Activated CD4-positive, alpha-beta T cell treated with anti-CD3 and anti-CD28 coated beads for 36 hours (primary cell): ENCODE measurements around the gene KLF14. TPM values are rescaled to one million over a fixed set of nuclear protein-coding genes. Genes with fewer than 3 reads are reported as not detected.
A peak's percentile ranks its signal among the peaks of the same experiment; 100 is the strongest.
"Not testable (repeated sequence)": the region's sequence is repeated elsewhere in the genome, so short reads cannot be mapped to it uniquely, and the experiment has no call there.

Experiments
- ATAC-seq: fragments of 200-7000 bp; cut with Tn5 transposase; one replicate; pipeline ENCODE4 v1.10.0; 2021; ENCODE audit warnings: mild to moderate bottlenecking, moderate library complexity
- CTCF ChIA-PET: fragments of 350-600 bp; sonication (Branson Sonifier 250); formaldehyde crosslinking; loops from one replicate; lab custom pipeline; 2021; ENCODE audit warnings: antibody characterized with exemption; lab: Charles Lee
- POLR2A ChIA-PET: fragments of 350-600 bp; sonication (Branson Sonifier 250); formaldehyde crosslinking; loops from one replicate; lab custom pipeline; 2021; ENCODE audit warnings: antibody characterized with exemption, inconsistent platforms; lab: Charles Lee
- DNase-seq: peaks from one replicate; pipeline ENCODE4 v3.0.0-alpha.2; 2020
- H3K27ac Mint-ChIP-seq: one replicate; pipeline ENCODE4 v1.8.0; 2021; ENCODE audit warnings: mixed read lengths
- H3K27me3 Mint-ChIP-seq: one replicate; pipeline ENCODE4 v1.8.0; 2021; ENCODE audit warnings: mixed read lengths
- H3K36me3 Mint-ChIP-seq: one replicate; pipeline ENCODE4 v1.8.0; 2021; ENCODE audit warnings: low read depth, mixed read lengths
- H3K4me1 Mint-ChIP-seq: one replicate; pipeline ENCODE4 v1.8.0; 2021; ENCODE audit warnings: mixed read lengths
- H3K4me3 Mint-ChIP-seq: one replicate; pipeline ENCODE4 v1.8.0; 2021; ENCODE audit warnings: mild to moderate bottlenecking, moderate library complexity, mixed read lengths
- H3K9me3 Mint-ChIP-seq: one replicate; pipeline ENCODE4 v1.8.0; 2021; ENCODE audit warnings: low read depth, mixed read lengths
- intact Hi-C, 2 experiments: fragments of 100-400 bp; cut with DNase I in 1 of 2; cut with micrococcal nuclease in 1 of 2; formaldehyde crosslinking; loops; one replicate each; pipeline versions ENCODE4 v1.14.2 to v1.15.1; 2022 to 2024; cut with DNase I, micrococcal nuclease
- total RNA-seq, 2 experiments: library from RNA; stranded (reverse); gene quantifications; one replicate each; pipeline ENCODE4 v1.2.3, GENCODE V29; 2021

Gene KLF14
- not detected for total RNA-seq

DNA sequence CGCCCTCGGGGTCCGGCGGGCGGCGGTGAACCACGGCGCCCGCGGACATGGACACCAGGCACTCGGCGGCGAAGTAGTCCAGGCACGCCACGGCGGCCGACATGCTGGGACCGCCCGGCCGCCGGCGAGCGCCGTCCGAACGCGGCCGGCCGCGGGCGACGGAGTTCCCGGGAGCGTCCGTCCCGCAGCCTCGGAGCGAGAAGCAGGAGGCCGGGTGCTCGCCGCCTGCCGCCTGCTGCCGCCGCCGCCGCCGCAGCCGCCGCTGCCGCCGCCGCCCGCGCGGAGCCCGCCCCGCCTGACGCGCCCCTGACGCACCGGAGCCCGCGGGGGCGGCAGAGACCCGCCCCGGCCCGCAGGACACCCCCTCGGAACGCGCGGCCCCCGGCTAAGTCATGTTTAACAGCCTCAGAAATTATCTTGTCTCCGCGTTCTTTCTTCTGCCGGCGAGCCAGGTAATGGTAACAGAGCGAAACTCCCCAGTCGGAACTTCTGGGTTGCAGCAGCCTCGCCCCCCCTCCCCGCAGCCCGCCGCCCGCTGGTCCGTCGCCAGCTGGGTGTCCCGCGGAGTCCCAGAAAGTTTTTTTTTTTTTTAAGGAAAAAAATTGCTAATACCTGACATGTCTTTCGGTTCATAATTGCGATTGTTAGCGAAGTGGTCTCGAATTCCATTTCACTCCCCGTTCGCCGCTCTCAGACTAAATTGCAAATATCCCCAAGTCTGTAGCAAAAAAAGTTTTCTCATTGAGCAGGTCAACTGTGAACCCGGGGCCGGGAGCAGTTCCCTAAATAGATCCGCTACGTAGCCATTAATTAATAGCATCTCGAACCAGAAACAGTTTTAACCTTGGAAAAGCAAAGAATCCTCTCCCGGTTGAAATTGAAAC lies at the start of gene KLF14:
KLF14 (minus strand) TSS at position 277 of the 884 bp plus-strand sequence; CDS start at position 103, 174 bp downstream.
- peaks cover 6% of the 10 kb centered on the region for H3K36me3 Mint-ChIP-seq
- ChIA-PET POLR2A (no interaction called here), CTCF (interaction anchor here (0.7 kb wide), 1 partner anchor 529 kb away, joined by 3 read pairs; no protein-coding TSS in a partner anchor)
- H3K27ac Mint-ChIP-seq: no peak within 1 kb of the TSS
- peak within 1 kb of the TSS; percentile 72 for H3K4me3 Mint-ChIP-seq
- peaks cover 8% of the 10 kb centered on the region for H3K4me1 Mint-ChIP-seq
- intact Hi-C loops: loop anchor here in 1 of 2 experiments (1.0 to 10.0 kb wide), 4 partner anchors 66 to 949 kb away; partner anchors contain the start of genes COPG2, KLHDC10 and MEST
- H3K27me3 Mint-ChIP-seq: peaks cover 62% of the 10 kb centered on the region
- DNase-seq: peak; percentile 59
- H3K9me3 Mint-ChIP-seq: peaks cover 7% of the 10 kb centered on the region
- ATAC-seq: peak; percentile 61

- H3K4me3 Mint-ChIP-seq: no peak overlapping the region
- CTCF ChIA-PET: no interaction called here
- intact Hi-C loops: no loop called here
- peaks cover 34% of the 10 kb centered on the region for H3K27me3 Mint-ChIP-seq
- no peaks in the 10 kb centered on the region for H3K4me1 Mint-ChIP-seq
- no peak for ATAC-seq
- H3K27ac Mint-ChIP-seq: no peak overlapping the region
- no peaks in the 10 kb centered on the region for H3K9me3 Mint-ChIP-seq
- no peaks in the 10 kb centered on the region for H3K36me3 Mint-ChIP-seq
- POLR2A ChIA-PET: no interaction called here
- DNase-seq: no peak
These were observed 47.3 kb upstream of the KLF14 start for GRCh38 chr7:130781346-130781745.

GRCh38 chr7:130777426-130777825 lies 43.4 kb upstream of the KLF14 start:
- H3K4me1 Mint-ChIP-seq: no peaks in the 10 kb centered on the region
- DNase-seq (no peak), ATAC-seq (no peak)
- no peak overlapping the region for H3K4me3 Mint-ChIP-seq
- intact Hi-C loops: no loop called here
- H3K27me3 Mint-ChIP-seq: peaks cover 32% of the 10 kb centered on the region
- ChIA-PET POLR2A (no interaction called here), CTCF (interaction anchor here (0.7 kb wide), 1 partner anchor 476 kb away, joined by 3 read pairs; no protein-coding TSS in a partner anchor)
- no peak overlapping the region for H3K27ac Mint-ChIP-seq
- peaks cover 2% of the 10 kb centered on the region for H3K36me3 Mint-ChIP-seq
- peaks cover 2% of the 10 kb centered on the region for H3K9me3 Mint-ChIP-seq

DNA sequence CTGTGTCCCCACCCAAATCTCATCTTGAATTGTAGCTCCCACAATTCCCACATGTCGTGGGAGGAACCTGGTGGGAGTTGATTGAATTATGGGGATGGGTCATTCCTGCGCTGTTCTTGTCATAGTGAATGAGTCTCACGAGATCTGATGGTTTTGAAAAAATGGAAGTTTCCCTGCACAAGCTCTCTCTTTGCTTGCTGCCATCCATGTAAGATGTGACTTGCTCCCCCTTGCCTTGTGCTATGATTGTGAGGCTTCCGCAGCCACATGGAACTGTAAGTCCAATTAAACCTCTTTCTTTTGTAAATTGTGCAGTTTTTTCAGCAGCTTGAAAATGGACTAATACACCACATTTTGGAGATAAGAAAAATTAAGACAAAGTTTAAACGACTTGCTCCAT lies 38.4 kb upstream of the KLF14 start:
- intact Hi-C loops, H3K4me3 Mint-ChIP-seq: not testable (repeated sequence)
- CTCF ChIA-PET: interaction anchor here (1.1 kb wide), 1 partner anchor 14 kb away, joined by 4 read pairs; no protein-coding TSS in a partner anchor

GRCh38 chr7:130768854-130769253 lies 34.8 kb upstream of the KLF14 start:
- POLR2A ChIA-PET: no interaction called here
- Mint-ChIP-seq H3K27ac (no peak overlapping the region), H3K9me3 (peaks cover 26% of the 10 kb centered on the region), H3K4me1 (no peaks in the 10 kb centered on the region), H3K36me3 (peaks cover 4% of the 10 kb centered on the region), H3K27me3 (peaks cover 34% of the 10 kb centered on the region), H3K4me3 (no peak overlapping the region)
- CTCF ChIA-PET: interaction anchor here (1.1 kb wide), 1 partner anchor 69 kb away, joined by 4 read pairs; no protein-coding TSS in a partner anchor
- intact Hi-C loops: no loop called here
- DNase-seq (no peak), ATAC-seq (no peak)

More for the DNA sequence above, 38.4 kb upstream of the KLF14 start:
- ATAC-seq, POLR2A ChIA-PET, H3K27ac Mint-ChIP-seq, H3K4me1 Mint-ChIP-seq, H3K36me3 Mint-ChIP-seq, DNase-seq: not testable (repeated sequence)
- H3K9me3 Mint-ChIP-seq: peaks cover 26% of the 10 kb centered on the region
- H3K27me3 Mint-ChIP-seq: peaks cover 22% of the 10 kb centered on the region

- POLR2A ChIA-PET, H3K9me3 Mint-ChIP-seq, CTCF ChIA-PET, H3K4me3 Mint-ChIP-seq, intact Hi-C loops, H3K4me1 Mint-ChIP-seq, DNase-seq, H3K36me3 Mint-ChIP-seq, ATAC-seq, H3K27ac Mint-ChIP-seq: not testable (repeated sequence)
- peaks cover 25% of the 10 kb centered on the region for H3K27me3 Mint-ChIP-seq
These were observed 30.6 kb upstream of the KLF14 start for GRCh38 chr7:130764569-130764968.

- H3K27ac Mint-ChIP-seq: no peak overlapping the region
- ChIA-PET CTCF (interaction anchor here (0.5 to 2.2 kb wide), 34 partner anchors 10 to 919 kb away, joined by 3 to 26 read pairs (median 4); partner anchors contain the start of genes CPA4, KLHDC10 and TMEM209), POLR2A (interaction anchor here (0.6 kb wide), 1 partner anchor 647 kb away, joined by 8 read pairs; no protein-coding TSS in a partner anchor)
- no peaks in the 10 kb centered on the region for H3K9me3 Mint-ChIP-seq
- H3K4me3 Mint-ChIP-seq: no peak overlapping the region
- intact Hi-C loops: loop anchor here (1.0 to 10.0 kb wide), 7 partner anchors 74 to 696 kb away; no protein-coding TSS in a partner anchor
- H3K4me1 Mint-ChIP-seq: no peaks in the 10 kb centered on the region
- no peak for DNase-seq
- H3K27me3 Mint-ChIP-seq: peaks cover 2% of the 10 kb centered on the region
- H3K36me3 Mint-ChIP-seq: no peaks in the 10 kb centered on the region
- no peak for ATAC-seq
These were observed 24.5 kb upstream of the KLF14 start for GRCh38 chr7:130758429-130759056.

- Mint-ChIP-seq H3K36me3 (no peaks in the 10 kb centered on the region), H3K27me3 (peaks cover 12% of the 10 kb centered on the region), H3K9me3 (no peaks in the 10 kb centered on the region), H3K4me3 (no peak overlapping the region), H3K27ac (no peak overlapping the region), H3K4me1 (no peaks in the 10 kb centered on the region)
- no peak for ATAC-seq
- no peak for DNase-seq
- ChIA-PET POLR2A (no interaction called here), CTCF (interaction anchor here (0.6 to 0.7 kb wide), 3 partner anchors 74 to 423 kb away, joined by 3 read pairs; partner anchors contain the start of gene CPA5)
- intact Hi-C loops: loop anchor here (5.0 to 10.0 kb wide), 3 partner anchors 76 to 272 kb away; no protein-coding TSS in a partner anchor
These were observed 22.3 kb upstream of the KLF14 start for GRCh38 chr7:130756316-130756715.

- no peak for ATAC-seq
These were observed 18.4 kb upstream of the KLF14 start for GRCh38 chr7:130752424-130752823.

DNA sequence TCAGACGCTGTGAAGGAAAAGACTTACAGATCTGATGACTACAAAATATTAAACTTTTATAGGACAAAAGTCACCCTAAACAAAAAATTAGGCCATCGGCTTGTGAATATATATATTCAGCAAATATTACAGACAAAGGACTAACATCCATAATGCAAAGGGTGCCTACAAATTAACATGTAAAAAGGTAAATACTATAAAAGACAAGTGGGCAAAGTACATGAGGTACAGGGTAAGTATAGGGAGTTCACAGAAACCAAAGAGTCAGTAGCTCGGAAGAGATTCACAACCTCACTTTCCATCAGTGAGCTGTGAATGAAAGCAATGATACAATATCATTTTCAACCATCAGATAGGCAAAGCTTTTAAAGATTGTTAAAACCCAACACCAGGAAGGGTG lies 16.7 kb upstream of the KLF14 start:
- H3K36me3 Mint-ChIP-seq: no peaks in the 10 kb centered on the region
- H3K27me3 Mint-ChIP-seq: peaks cover 24% of the 10 kb centered on the region
- intact Hi-C loops: loop anchor here in 1 of 2 experiments (10.0 kb wide), 1 partner anchor 266 kb away; no protein-coding TSS in a partner anchor
- ChIA-PET CTCF (interaction anchor here (0.8 to 1.3 kb wide), 2 partner anchors 11 to 679 kb away, joined by 4 read pairs; no protein-coding TSS in a partner anchor), POLR2A (no interaction called here)
- DNase-seq: no peak
- no peak for ATAC-seq
- no peak overlapping the region for H3K4me3 Mint-ChIP-seq
- no peaks in the 10 kb centered on the region for H3K9me3 Mint-ChIP-seq
- H3K27ac Mint-ChIP-seq: no peak overlapping the region
- no peaks in the 10 kb centered on the region for H3K4me1 Mint-ChIP-seq

More at GRCh38 chr7:130752424-130752823, 18.4 kb upstream of the KLF14 start:
- Mint-ChIP-seq H3K4me1 (no peaks in the 10 kb centered on the region), H3K27me3 (peaks cover 19% of the 10 kb centered on the region), H3K36me3 (no peaks in the 10 kb centered on the region), H3K4me3 (no peak overlapping the region), H3K9me3 (no peaks in the 10 kb centered on the region), H3K27ac (no peak overlapping the region)
- CTCF ChIA-PET: interaction anchor here (0.6 to 0.7 kb wide), 2 partner anchors 550 to 677 kb away, joined by 3 read pairs; no protein-coding TSS in a partner anchor
- DNase-seq: no peak
- intact Hi-C loops: loop anchor here in 1 of 2 experiments (10.0 kb wide), 1 partner anchor 268 kb away; no protein-coding TSS in a partner anchor
- POLR2A ChIA-PET: no interaction called here
